Mesodermal cell (in vitro differentiated cells): Measurements from ENCODE around the gene UBC.
A peak's percentile ranks its signal among the peaks of the same experiment; 100 is the strongest.
"Not testable (repeated sequence)": the region's sequence is repeated elsewhere in the genome, so short reads cannot be mapped to it uniquely, and the experiment has no call there.

ENCODE experiments used
- H3K27ac ChIP-seq: 2 replicates; pipeline ENCODE4 v1.7.0; 2013; ENCODE audit warnings: mild to moderate bottlenecking, low read depth, low read length, moderate library complexity; ENCODE audit not compliant: severe bottlenecking
- H3K36me3 ChIP-seq: 2 replicates; pipeline ENCODE4 v1.7.1; 2013; ENCODE audit warnings: mild to moderate bottlenecking, low read length, moderate library complexity; ENCODE audit not compliant: control insufficient read depth, insufficient read depth
- H3K4me1 ChIP-seq: one replicate; pipeline ENCODE4 v1.7.1; 2013; ENCODE audit warnings: mild to moderate bottlenecking, low read length; ENCODE audit not compliant: insufficient read depth, control insufficient read depth, poor library complexity, severe bottlenecking
- H3K4me3 ChIP-seq: 2 replicates; pipeline ENCODE4 v1.7.0; 2013; ENCODE audit warnings: low read length, control low read depth, mild to moderate bottlenecking; ENCODE audit not compliant: insufficient read depth, poor library complexity, severe bottlenecking; ENCODE audit errors: extremely low read depth
- H3K9me3 ChIP-seq: 2 replicates; pipeline ENCODE4 v1.7.1; 2013; ENCODE audit warnings: mild to moderate bottlenecking, low read length, moderate library complexity; ENCODE audit not compliant: control insufficient read depth
- WGBS, 2 experiments: methylation state at CpG; one replicate each; pipeline ENCODE4 v1.1.5; 2013; ENCODE audit warnings: missing lambda C conversion rate in 2 of 2; ENCODE audit not compliant: insufficient coverage in 2 of 2; 5-methylcytosine and 5-hydroxymethylcytosine counted together

The UBC gene

DNA sequence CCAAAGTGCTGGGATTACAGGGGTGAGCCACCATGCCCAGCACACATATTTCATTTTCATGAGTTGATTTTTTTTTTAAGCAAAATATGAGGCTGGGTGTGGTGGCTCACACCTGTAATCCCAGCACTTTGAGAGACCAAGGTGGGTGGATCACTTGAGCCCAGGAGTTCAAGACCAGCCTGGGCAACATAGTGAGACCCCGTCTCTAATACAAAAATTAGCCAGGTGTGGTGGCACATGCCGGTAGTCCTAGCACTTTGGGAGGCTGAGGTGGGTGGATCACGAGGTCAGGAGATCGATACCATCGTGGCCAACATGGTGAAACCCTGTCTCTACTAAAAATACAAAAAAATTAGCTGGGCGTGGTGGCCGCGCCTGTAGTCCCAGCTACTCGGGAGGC lies 17.1 kb upstream of the UBC start:
- not testable (repeated sequence) for H3K9me3 ChIP-seq, H3K4me3 ChIP-seq, H3K36me3 ChIP-seq, H3K4me1 ChIP-seq, H3K27ac ChIP-seq
- WGBS, 2 experiments: 88 to 91% methylated on average over 6 of the region's 9 CpGs

- no peaks in the 10 kb centered on the region for H3K9me3 ChIP-seq
- H3K36me3 ChIP-seq: no peaks in the 10 kb centered on the region
- no peaks in the 10 kb centered on the region for H3K4me1 ChIP-seq
- no peak overlapping the region for H3K4me3 ChIP-seq
- H3K27ac ChIP-seq: no peak overlapping the region
Observed at GRCh38 chr12:124930586-124930985, 16.1 kb upstream of the UBC start.

DNA sequence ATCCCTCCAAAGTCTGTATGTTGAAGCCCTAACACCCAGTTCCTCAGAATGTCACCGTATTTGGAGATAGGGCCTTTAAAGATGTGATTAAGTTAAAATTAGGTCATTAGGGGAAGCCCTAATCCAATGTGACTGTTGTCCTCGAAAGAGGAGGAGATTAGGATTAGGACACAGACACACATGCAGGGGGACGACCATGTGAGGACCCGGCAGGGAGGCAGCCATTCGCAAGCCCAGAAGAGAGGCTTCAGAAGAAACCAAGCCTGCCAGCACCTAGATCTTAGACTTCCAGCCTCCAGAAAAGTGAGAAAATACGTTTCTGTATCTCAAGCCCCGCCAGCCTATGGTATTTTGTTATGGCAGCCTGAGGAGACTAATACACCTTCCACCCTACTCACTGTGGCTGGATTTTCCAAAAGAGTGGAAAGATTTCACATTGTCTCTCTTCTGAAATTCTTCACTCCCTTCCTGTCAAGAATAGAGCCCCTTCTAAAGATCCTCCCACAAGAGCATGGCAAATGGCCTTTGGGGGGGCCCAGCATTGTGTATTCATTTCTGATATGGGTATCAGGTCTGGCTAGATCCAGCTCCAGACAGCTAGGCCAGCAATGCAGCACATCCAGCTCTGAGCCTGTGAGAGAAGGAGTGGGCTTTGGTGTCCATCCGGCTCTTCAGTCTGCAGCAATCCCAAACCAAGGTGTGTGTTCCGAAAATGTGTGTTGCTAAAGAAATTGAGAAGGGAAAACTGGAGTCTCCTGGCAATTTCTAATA lies 15.4 kb upstream of the UBC start:
- no peaks in the 10 kb centered on the region for H3K36me3 ChIP-seq
- no peaks in the 10 kb centered on the region for H3K9me3 ChIP-seq
- H3K4me3 ChIP-seq: no peak overlapping the region
- no peak overlapping the region for H3K27ac ChIP-seq
- H3K4me1 ChIP-seq: no peaks in the 10 kb centered on the region
- WGBS, 2 experiments: 87% methylated on average over 5 of the region's 9 CpGs

DNA sequence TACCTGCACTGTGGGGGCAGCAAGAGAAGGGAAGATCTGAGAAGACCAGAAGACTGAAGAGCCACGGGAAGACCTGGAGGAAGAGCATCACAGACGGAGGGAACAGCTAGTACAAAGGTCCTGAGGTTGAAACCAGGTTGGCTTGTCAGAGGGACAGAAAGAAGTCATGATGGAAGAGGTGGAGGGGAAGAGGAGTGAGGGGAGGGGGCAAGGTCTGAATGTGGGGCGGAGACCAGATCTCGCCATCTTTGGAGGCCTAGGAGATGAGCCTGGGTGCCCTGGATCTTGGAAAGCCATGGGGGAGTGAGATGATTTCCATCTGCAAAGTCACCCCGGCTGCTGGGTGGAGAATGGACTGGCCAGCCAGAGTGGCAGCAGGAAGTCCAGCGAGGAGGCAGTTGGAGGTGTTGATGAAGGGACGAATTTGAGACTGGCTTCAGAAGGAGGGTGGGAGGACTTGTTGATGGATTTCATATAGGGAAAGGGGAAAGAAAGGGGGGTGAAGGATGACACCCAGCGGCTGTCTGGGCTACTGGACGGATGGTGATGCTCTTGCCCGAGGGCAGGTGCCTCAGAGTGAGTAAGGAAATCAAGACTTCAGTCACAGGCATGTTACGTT lies 14.6 kb upstream of the UBC start:
- Histone ChIP-seq H3K4me3 (no peak overlapping the region), H3K36me3 (no peaks in the 10 kb centered on the region), H3K4me1 (peaks cover 4% of the 10 kb centered on the region), H3K27ac (peak overlapping the region; percentile 10), H3K9me3 (no peaks in the 10 kb centered on the region)
- WGBS, 2 experiments: 90 to 94% methylated on average over 11 of the region's 11 CpGs

DNA sequence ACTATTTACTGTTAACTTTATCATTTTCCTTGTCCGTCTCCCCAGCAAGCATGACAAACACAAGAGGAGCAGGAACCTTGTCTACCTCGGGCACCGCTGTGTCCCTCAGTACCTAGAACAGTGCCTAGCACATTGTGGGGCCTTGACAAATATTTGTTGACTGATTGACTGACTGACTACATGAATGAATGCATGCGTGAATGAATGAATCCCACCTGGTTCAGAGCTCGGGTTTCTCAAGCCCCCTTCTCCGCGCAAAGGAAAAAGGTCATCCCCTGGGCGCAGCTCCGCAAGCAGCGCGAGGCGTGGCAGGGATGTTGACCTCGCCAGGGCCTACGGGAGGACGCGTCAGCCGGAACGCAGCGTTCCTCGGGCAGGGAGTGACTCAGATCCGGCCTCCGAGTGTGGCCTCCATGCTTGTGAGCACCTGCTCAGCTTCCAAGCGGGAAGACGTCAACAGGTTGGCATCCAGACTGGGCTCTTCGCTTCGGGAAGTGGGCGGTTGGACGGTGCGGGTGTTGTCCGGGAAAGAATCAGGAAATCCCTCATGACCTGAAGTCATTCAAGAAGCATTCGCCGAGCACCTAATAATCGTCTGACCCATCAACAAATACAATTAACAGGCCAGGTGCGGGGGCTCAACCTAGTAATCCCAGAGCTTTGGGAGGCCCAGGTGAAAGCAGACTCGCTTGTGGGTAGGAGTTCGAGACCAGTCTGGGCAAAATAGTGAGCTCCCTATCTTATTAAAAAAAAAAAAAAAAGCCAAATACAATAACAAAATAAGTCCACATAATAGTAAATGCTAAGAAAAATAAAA lies 13.9 kb upstream of the UBC start:
- WGBS, 2 experiments: 81 to 83% methylated on average over 32 to 34 of the region's 36 CpGs
- peak overlapping the region; percentile 68 for H3K4me3 ChIP-seq
- H3K27ac ChIP-seq: peak overlapping the region; percentile 43
- no peaks in the 10 kb centered on the region for H3K9me3 ChIP-seq
- H3K36me3 ChIP-seq: no peaks in the 10 kb centered on the region
- H3K4me1 ChIP-seq: peaks cover 4% of the 10 kb centered on the region

- peak overlapping the region; percentile 74 for H3K27ac ChIP-seq
- H3K4me3 ChIP-seq: peak overlapping the region; percentile 68
- WGBS, 2 experiments: 0 to 5% methylated on average over 23 to 25 of the region's 45 CpGs
- no peaks in the 10 kb centered on the region for H3K9me3 ChIP-seq
- H3K4me1 ChIP-seq: peaks cover 4% of the 10 kb centered on the region
- no peaks in the 10 kb centered on the region for H3K36me3 ChIP-seq
Observed at GRCh38 chr12:124927201-124928094, 13.0 kb upstream of the UBC start.

GRCh38 chr12:124925782-124926181 lies 11.3 kb upstream of the UBC start:
- not testable (repeated sequence) for H3K36me3 ChIP-seq, H3K4me3 ChIP-seq, H3K27ac ChIP-seq, H3K9me3 ChIP-seq
- 87 to 94% methylated on average over 7 of the region's 7 CpGs for WGBS, 2 experiments
- H3K4me1 ChIP-seq: peaks cover 10% of the 10 kb centered on the region

DNA sequence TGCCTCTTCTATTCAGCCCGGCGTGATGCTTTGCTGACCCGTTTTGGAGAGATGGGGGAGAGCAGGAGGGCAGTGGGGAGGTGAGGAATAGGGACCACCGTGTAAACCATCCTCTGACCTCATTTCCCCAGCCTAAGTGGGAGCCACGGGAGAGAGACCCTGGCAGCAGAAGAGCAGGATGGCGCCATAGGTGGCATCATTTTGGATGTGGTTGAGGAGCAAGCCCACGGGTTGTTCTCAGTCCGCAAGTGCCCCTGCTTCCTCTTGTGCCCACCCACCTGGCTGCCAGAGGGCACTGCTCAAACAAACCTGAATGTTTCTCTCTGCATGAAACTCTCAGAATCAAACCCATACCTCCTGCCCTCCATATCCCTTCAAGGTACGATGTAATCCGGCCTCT lies 10.7 kb upstream of the UBC start:
- 86 to 96% methylated on average over 6 to 9 of the region's 10 CpGs for WGBS, 2 experiments
- H3K36me3 ChIP-seq: no peaks in the 10 kb centered on the region
- H3K9me3 ChIP-seq: no peaks in the 10 kb centered on the region
- peaks cover 17% of the 10 kb centered on the region for H3K4me1 ChIP-seq
- no peak overlapping the region for H3K27ac ChIP-seq
- no peak overlapping the region for H3K4me3 ChIP-seq

- Histone ChIP-seq H3K27ac (peak overlapping the region; percentile 87), H3K4me1 (peaks cover 27% of the 10 kb centered on the region), H3K36me3 (no peaks in the 10 kb centered on the region), H3K9me3 (no peaks in the 10 kb centered on the region), H3K4me3 (no peak overlapping the region)
- WGBS, 2 experiments: 67 to 77% methylated on average over 5 to 8 of the region's 12 CpGs
Observed at GRCh38 chr12:124923905-124924734, 9.7 kb upstream of the UBC start.
